Epithelial cell of prostate (primary cell): ENCODE data around the gene SDR9C7.
"Not testable (repeated sequence)": the region's sequence is repeated elsewhere in the genome, so short reads cannot be mapped to it uniquely, and the experiment has no call there.

Experiments used
- DNase-seq: peaks from one replicate; pipeline ENCODE4 v3.0.0-alpha.2; 2011; ENCODE audit warnings: low read depth, low spot score
- H3K27ac ChIP-seq: fragments of 450-650 bp; 2 replicates; pipeline ENCODE4 v1.5.1; 2017; ENCODE audit warnings: mild to moderate bottlenecking

Gene SDR9C7

DNA sequence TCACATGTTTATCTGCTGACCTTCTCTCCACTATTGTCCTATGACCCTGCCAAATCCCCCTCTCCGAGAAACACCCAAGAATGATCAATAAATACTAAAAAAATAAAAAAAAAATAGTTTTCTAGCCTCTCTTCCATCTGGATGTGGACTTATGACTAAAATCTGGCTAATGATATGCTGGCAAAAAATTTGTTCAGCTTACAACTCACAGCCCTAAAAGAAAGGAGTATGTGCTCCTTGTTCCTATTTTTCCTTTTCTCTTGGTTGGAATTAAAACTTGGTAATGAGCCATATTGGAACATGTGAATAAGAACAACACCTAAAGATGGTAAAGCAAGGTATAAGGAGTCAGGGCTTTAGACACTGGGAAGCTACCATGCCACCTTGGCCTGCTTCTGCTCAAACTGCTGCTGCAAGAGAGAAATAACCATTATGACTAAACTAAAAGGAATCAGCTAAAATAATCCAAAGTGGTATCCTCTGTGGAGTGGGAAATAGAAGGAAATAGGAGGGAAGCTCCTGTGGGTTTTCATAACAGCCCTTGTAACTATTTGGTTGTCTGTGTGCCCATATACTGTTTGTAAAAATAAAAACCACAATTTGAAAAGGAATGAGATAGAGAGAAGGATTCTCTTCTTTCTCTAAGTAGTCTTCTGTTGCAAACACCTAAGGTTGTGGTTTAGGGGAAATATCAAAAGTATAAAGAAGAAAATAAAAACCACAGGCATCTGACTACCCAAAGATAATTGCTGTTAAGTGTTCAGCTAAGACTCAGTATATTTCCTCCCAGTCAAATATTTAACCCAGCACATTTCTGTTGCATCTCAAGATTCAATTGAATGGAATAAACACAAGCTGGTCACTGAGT lies 53.8 kb downstream of the SDR9C7 start:
- no peak for DNase-seq
- H3K27ac ChIP-seq = no peak overlapping the region

DNA sequence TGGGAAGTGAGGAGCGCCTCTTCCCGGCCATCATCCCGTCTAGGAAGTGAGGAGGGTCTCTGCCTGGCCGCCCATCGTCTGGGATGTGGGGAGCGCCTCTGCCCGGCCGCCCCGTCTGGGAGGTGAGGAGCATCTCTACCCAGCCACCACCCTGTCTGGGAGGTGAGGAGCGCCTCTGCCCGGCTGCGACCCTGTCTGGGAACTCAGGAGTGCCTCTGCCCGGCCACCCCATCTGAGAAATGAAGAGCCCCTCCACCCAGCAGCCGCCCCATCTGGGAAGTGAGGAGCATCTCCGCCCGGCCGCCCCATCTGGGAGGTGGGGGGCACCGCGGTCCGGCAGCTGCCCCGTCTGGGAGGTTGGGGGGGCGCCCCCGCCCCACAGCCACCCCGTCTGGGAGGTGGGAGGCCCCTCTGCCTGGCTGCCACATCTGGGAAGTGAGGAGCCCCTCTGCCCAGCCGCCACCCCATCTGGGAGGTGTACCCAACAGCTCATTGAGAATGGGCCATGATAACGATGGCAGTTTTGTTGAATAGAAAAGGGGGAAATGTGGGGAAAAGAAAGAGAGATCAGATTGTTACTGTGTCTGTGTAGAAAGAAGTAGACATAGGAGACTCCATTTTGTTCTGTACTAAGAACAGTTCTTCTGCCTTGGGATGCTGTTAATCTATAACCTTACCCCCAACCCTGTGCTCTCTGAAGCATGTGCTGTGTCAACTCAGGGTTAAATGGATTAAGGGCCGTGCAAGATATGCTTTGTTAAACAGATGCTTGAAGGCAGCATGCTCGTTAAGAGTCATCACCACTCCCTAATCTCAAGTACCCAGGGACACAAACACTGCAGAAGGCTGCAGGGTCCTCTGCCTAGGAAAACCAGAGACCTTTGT lies 54.7 kb downstream of the SDR9C7 start:
- H3K27ac ChIP-seq, DNase-seq: not testable (repeated sequence)

DNA sequence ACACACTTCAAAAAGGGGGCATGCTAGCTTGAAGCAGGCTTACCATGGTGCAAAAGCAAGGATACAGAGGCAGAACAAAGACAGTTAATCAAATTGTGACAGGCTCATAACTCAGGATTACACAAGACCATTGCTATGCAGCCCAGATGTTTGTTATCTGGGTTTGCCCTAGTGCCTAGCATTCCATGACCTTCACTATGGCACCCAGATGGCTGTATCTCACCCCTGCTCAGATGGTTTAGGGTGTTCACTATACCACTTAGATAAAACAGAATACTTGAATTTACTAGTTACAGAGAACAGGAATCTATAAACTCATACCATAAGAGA lies 56.2 kb downstream of the SDR9C7 start:
- DNase-seq = no peak
- no peak overlapping the region for H3K27ac ChIP-seq

DNA sequence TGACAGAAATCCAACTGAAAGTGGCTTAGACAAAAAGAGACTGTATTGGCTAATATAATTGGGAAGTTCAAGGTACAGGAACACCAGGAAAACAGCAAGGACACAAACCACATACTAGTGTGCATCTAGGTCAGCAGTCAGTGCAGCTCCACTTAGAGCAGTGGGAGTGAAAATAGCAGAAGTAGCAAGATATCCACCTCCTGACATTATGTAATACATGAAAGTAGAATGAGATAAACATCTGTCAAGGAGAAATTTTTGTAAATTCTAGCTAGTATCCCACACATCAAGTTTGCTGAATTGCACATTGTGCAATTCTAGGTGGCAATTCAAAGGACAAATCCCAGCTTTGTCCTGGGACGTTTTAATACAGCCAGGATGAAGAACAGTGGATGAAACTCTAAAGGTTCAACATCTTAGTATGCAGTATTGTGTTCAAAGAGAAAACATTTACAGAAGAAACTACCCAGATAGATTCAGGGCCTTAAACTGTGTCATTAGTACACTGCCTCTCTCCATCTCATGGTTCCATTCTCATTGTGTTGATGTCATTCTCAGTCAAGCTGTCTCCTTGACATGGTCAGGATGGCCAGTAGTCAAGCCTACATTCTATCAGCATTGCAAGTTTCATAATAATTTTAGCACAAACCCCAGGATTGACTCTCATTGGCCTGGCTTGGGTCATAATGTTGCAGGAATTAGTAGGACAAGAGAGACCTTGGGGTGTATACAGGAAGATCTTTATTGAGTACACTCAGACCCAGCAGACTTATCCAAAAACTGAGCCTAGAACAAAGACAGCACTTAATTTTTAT lies 56.8 kb downstream of the SDR9C7 start:
- no peak overlapping the region for H3K27ac ChIP-seq
- no peak for DNase-seq

DNA sequence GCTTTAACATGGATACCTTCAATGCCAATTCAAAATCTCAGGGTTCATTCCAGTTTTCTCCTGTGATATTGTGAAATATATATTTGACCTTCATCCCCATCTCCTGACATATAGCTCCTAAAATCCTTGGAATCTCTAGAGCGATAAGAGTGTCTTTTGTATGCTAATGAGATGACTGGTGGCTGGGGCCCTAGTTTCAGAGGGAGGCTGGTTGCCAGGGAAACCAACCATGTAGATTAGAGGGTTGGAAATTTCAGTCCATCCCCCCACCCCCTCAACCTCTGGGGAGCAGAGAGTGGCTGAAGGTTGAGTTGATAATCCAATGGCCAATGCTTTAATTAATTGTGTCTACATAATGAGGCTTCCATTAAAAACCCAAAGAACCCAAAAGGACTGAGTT lies 59.4 kb downstream of the SDR9C7 start:
- no peak for DNase-seq
- no peak overlapping the region for H3K27ac ChIP-seq

DNA sequence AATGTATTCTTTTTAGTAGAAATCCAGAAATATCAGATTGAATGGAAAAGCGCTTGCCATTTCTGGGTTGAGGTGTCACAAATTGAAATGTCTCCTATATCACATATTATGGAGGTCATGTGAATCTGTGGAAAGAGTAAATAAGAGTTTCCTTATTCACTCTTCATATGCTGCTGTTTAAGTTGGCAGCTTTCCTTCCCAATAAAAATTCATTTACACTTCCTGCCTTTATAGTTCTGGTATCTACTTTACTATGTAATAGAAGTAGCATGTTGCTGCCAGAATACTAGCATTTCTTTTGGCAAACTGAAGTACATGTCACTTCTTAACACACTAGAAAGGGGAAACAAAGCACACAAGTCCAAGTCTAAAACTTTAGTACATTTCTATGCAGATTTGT lies 60.8 kb downstream of the SDR9C7 start:
- DNase-seq = peak; percentile 18
- no peak overlapping the region for H3K27ac ChIP-seq
